Activated CD8-positive, alpha-beta memory T cell treated with anti-CD3 and anti-CD28 coated beads, Interleukin-2, amount 50 U/mL, for 4 hours (primary cell): ENCODE results near the gene PLB1.

Source experiments
- DNase-seq: peaks from one replicate; pipeline ENCODE4 v3.0.0-alpha.2; 2020

PLB1 gene

DNA sequence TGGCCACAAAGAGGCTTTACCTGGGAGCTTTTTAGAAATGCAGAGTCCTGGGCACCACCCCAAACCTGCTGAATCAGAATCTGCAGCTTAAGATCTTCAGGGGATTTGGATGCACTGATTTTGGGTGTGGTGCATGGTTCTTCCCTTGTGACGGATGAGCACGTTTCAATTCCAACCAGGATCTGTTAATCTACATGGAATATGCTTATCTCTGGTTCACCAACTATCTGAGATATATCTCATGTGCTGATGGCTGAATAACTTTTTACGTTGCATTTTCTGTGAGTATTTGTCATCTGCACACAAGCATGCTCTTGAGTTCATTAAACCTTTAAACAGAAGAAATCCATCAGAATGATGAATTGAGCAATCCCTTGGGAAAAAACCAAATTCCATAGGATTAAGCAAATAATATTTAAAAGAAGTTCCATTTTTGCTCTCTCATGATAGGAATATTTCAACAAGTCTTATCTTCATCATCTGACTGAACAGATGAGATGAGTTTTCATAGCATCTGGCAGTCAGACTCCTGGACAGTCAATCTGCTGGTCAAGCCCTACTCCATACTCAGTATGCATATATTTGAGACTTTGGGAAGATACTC, 120.6 kb downstream of the PLB1 start:
- DNase-seq, result no peak

DNA sequence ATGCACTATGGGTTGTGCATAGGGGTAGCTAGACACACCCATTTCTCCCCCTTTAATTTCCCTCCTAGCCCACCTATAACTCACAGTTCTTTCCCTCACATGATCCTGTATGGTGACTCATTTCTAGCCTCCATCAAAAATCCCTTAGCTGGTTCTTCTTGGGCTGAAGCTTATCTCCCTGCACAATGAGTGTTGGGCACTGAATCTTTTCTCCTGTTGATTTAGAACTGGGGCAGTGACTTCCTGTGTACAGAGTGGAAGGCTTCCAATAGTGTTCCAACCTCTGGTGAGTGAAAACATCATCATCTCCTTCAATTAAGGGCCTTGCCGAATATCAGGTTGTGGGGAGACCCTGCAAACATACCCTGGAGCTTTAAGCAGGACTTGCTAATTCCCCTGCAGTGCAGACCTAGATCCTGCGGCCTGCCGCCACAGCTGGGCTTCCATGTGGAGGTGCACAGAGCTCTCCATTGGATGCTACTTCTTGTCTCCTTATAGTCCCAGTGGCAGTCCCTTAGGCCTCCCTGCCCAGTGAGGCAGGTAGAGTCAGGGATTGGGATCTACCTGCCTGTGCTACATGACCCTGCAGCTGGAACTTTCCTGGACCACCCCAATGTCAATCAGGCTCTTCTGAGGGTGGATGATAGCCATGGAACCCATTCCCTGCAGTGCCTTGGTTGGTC, 121.8 kb downstream of the PLB1 start:
- no peak for DNase-seq

DNA sequence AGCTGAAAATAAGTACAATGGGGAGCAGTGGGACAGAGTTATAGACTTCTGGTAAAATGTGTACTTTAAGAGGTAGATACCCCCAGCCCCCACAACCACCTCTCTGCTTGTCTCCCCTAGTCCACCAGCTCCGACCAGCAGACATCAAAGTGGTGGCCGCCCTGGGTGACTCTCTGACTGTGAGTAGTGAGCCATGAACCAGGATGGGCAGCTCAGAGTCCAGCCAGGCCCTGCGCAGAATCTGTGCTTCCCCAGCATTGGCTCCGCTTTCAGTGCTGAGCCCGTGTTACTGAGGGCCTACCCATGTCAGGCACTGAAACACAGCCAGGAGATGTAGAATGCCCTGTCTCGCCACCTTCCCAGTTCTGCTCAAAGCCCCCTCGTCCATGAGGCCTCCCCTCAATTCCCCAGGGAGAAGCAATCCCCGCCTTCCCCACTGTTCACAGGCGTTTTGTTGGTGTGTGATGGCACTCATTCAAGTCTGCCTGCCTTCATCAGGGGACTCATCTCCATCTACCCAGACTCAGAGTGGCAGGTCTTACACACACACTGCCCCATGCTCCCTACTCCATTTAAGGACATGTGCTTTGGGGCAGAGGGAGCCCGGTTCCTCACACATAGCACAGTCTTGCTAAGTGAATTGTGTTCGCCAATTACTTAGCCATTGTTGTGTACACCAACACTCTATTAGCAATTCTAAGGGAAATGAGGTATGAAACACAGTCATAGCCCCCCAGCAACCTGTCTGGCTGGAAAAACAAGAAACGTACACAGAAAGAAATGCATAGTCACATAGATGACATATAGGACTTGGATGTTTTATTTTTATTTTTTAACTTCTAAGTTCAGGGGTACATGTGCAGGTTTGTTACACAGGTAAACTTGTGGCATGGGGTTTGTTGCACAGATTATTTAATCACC, 122.6 kb downstream of the PLB1 start:
- no peak for DNase-seq

DNA sequence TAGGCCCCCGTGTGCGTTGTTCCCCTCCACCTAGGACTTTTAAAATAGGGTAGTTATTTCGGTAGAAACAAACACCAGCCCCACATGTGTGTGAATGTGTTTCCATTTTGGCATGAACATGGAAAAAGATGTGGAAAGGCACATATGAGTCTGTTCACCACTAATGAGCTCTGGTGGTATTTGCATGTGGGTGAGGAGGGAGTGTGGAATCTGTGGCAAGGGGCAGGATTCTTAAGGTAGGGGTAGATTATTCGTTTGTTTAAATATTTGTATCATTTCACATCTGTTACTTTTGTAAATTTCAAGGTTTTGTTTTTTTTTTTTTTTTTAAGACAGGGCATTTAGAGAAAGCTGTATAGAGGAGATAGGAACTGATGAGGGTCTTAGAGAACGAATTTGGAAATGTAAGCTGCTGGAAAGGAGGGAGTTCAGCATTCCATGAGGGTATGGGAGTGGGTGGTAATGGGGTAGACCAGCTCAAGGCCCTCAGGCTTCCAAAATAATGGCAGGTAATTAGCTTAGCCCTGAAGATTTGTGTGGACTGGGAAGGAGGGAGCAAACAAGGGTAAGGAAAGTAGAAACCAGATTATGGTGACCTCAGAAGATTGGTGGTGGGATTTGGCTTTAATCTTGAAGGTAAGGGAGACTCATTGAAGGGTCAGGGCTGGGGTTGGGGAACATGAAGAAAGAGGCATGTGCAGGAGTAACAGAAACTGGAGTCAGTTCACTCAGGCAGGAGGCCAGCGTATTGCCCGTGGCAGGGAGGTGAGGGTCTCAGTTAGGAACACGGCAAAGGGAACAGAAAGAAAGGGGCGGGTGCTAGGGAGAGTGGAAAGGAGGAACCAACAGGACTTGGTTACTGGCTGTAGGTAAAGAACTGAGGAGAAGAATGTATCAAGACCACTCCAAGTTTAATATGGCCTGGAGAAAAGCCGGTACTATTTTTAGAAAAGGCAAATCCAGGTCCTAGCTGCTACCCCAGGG, 123.6 kb downstream of the PLB1 start:
- no peak for DNase-seq

DNA sequence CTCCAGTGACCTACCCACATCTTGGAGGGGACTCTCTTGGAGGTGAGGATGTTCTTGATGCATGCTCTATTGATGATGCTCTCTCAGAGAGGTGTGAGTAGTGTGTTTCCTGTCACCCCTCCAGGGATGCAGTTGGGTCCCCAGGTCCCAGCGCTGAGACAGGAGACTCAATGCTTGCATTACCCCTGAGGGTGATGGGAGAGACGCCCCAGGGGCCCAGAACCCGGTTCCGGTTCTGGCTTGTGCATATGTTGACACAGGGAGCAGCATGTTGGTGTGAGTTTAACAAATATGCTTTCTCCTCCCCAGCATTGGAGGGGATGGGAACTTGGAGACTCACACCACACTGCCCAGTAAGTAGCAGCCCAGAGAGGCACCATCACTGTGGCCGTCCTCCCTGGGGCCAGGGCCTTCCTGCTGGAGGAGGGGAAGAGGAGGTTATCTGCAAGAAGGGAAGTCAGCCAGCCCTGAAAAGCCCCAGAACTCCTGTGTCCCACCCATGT, 124.5 kb downstream of the PLB1 start:
- no peak for DNase-seq

DNA sequence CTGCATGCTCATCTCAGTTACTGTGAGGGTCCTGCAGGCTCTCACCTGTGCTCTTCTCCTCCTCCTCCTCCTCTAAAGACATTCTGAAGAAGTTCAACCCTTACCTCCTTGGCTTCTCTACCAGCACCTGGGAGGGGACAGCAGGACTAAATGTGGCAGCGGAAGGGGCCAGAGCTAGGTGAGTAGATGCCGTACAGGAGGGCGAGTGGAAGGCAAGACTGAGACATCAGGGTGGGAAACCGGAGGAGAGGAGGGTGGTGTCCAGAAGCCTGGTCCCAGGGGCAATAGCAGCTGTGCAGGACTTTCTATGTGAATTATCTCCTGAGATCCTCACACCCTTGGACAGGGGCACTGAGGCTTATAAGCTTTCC, 124.9 kb downstream of the PLB1 start:
- DNase-seq, result no peak

DNA sequence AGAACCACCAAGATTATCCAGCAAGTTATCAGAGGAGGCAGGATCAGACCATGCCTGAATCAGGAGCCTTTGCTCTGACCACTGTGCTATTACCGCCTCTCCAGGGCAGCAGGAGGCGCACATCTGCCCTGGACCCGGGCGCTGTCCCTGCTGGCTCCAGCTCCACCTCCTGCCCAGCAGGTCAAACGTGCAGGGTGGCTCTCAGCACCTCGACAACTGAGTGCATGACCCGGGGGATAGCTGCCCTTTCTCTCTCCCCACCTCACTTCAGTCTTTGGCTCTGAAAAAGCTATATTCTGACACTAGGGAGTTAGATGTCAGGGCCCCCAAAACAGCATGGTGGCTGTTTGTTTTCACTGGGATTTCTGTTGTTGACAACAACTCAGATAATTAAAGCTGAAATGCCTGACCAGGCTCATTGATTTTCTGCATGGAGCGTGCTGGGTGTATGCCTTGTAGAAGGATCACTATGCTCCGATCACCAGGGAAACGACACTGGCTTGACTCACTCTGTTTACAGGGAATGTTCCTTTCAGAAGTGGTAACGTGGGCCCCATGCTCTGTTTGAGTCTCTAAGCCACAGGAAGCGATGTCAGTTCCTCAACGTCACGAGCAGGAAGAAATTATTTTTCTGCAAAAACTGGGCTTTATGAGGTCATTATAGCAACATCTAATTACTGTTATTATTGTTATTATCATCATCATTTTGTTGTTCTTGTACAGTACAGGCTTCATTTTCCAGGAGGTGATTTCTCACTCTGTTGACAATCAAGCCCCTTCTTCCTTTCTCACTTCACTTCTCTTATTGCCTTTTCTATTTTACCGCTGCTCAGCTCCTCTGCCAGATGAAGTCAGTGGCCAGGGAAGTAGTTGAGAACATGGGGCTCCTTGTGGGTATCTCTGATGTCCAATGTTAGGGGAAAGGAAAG, 125.6 kb downstream of the PLB1 start:
- peak; percentile 59 for DNase-seq

DNA sequence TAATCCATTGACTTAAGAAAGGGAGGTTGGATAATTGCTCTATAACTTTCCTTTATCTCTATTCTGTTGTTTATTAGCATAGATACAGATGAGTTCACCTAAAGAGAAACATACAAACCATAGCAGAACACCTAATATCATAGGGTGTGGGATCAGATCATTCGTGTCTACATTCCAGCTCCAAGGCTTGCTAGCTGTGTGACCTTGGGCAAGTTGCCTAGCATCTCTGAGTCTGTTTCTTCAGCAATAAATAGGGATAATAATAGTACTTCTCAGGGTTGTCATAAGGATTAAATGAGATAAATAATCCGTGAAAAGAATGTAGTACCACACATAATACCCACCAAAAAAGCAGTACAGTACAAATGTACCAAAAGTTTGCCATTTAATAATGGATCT, 126.2 kb downstream of the PLB1 start:
- DNase-seq, result no peak

DNA sequence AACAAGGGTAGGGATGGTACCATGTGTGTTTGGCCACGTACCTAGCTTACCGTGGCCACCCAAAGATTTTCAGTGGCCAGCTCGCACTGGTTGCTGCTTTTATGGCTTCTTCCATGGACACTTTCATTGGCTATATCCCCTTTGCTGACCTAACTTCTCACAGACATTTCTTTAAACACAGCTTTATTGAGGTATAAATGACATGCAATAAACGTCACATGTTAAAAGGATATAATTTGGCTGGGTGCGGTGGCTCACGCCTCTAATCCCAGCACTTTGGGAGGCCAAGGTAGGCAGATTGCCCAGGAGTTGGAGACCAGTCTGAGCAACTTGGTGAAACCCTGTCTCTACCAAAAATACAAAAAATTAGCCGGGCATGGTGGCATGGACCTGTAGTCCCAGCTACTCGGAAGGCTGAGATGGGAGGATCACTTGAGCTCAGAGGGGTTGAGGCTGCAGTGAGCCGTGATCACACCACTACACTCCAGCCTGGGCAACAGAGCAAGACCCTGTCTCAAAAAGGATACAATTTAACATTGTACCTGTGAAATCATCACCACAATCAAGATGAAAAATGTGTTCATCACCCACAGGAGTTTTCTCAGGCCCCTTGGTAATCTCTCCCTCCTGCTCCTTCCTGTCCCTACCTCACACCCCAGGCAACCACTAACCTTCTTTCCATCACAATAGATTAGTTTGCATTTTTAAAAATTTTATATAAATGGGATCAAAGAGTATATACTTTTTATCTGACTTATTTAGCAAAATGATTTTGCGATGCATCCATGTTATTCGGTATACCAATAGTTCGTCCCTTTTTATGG, 127.9 kb downstream of the PLB1 start:
- no peak for DNase-seq

DNA sequence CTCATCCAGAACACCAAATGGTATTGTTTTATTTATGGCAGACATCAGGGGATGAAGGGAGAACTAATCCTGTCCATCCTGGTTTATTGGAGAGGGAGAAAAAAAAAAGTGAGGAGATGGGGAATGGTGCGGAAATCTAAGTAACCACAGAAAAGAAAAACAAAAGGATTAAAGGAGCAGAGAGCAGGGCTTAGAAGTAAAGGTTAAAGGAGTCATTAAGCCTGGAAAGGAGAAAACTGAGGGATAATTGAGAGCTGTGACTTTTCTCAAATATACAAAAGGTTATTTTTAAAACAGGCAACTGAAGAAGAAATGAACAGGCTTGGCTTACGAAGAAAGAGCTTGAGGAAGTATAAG, 128.6 kb downstream of the PLB1 start:
- DNase-seq, result no peak

DNA sequence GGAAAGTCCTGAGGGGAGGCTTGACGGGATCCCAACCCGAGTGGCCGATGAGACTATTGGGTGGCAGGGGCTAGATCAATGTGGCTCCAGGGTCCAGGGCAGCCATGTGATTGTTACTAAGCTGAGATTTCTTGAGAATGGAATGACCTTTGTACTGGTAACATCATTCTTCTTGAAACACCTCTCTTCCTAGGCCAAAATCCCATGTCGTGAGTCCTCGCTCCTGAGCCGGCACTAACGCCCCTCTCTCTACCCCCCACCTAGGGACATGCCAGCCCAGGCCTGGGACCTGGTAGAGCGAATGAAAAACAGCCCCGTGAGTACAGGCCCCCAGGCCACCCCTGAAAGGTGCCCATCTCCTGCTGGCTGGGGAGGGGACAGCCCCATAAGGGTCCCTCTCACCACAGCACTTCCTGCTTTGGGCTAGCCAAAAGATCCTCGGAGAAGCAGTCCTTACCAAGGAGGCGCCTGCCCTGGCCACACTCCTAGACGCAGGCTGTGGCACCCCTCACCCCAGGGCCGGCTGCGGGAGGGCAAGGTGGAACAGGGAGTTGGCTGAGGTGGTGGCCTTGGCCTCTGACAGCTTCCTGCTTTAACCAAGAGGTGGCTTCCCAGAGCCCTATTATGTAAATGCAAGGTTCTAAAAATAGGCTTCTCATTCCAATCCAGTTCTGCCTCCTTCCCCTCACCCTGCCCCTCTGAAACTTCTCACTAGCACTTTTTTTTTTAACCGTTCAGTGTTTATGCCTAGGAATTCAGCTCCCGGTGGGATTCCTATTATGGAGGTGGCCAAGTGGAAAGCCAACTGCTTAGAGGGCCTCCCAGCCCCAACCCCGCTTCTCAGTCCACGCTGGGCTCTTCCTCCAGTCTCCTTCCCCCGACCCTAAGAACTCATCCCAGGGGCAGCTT, 129.2 kb downstream of the PLB1 start:
- DNase-seq, result peak; percentile 39

DNA sequence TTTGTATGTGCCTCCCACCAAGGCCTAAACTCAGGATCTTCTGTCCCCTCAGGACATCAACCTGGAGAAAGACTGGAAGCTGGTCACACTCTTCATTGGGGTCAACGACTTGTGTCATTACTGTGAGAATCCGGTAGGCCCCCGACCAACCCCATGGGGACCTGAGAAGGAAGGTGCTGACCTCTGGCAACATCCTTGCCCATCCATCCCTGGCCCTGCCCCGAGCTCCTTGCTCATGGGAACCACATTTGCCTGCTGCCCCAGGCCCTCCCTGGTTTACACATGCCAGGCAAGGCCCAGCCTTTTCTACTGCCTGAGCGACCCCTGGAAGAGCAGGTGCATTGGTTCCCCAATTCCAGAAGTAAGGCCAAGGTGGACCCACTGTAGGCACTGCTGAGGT, 130.5 kb downstream of the PLB1 start:
- DNase-seq, result no peak

DNA sequence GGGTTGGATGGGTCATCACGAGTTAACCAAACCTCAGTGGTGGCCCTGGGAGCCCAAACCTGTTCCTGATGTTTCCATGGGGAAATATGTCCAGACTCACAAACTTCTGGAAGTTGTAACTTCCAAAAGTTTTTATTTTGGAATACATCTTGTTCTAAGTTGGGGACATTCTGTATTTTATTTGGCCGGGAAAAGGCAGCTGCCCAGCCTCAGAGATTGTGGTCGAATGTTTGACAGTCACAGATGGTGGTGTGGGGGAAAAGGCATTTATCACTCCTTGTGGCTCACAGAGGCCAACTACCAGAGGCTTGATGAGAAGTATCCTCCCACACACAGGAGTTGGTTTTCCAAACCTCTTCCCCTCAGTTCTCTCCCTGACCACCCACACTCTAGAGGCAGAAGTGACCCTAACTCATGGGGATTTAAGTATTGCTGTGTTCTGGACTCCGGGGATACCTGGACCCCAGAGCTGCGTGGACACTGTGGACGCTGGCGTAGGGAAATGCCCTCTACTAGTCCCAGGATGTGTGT, 131.1 kb downstream of the PLB1 start:
- DNase-seq, result no peak

DNA sequence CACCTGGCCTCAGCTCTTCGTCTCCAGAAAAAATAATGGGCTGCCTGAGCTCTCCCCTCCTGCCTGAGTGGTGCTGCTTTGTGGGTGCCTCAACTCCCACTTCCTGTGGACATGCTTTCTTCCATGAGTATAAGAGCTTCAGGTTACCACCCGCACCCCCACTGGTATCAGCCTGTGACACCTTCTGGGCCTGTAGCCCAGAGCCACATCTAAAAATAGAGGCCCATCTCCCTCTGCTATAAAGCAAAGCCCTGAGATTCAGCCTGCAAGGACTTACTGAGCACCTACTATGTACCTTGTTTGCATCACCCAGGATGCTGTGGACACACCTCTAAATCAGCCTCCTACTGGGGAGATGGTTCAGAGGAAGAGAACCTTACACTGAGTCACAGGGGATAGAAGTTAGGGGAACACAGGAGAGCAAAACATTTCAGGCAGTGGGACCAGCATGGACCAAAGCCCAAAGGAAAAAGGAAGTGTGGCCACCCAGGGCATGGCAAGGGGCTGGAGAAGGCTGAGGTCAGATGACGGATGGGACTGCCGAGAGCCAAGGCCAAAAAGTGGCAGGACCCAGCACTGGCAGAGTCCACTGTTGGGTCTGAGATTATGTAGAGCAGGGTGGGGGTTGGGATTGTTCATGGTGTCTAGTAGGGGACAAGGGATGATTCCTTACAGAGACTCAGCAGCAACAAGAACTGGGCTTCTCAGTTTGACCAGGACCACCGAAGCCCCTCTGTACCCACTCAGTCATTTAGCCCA, 132.0 kb downstream of the PLB1 start:
- DNase-seq, result no peak

DNA sequence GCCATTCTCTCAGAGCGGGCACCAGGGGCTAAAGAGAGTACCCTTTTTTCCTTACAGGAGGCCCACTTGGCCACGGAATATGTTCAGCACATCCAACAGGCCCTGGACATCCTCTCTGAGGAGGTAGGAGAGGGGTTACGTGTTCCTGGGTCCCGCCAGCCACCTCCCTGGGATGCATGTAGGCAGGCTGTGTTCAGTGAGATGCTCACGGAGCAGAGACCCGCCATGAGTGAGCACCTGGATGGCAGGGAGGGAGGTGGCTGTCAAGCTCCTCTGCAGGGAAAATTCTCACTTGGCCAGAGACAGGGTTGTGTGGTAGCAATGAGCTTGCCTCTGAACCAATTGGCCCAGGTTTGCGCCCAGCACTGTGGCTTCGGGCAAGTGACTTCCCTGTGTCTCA, 132.6 kb downstream of the PLB1 start:
- no peak for DNase-seq

DNA sequence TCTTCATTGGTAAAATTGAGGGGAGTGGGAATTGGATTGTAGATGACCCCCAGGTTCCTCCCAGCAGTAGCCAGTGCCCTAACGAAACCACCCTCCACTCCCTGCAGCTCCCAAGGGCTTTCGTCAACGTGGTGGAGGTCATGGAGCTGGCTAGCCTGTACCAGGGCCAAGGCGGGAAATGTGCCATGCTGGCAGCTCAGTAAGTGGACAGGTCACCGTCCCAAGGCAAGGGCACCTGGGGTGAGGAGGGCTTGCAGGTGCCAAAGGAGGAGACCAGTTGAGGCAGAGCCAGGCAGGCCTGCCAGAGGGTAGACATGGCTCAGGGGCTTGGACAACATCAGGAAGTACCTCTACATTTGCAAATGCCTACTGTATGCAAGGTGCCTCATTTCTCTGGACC, 133.1 kb downstream of the PLB1 start:
- DNase-seq, result no peak

DNA sequence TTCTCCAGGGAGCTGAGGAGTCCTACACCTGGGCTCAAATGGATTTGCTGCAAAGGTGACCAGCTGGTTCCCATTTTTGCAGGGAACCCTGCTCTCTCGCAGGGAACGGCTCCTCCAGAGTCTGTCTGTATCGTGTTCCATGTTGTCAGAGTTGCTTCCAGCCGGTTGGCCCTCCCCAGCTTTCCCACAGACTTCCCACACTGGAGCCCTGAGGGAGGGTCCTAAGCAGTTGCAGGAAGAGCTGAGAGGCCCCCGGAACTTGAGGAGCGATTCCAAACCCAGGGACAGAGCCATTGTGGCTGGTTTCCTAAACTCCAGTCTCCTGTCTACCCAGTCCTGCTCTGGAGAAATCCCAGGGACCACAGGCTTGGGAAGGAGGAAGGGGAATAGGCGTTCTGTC, 134.1 kb downstream of the PLB1 start:
- no peak for DNase-seq

DNA sequence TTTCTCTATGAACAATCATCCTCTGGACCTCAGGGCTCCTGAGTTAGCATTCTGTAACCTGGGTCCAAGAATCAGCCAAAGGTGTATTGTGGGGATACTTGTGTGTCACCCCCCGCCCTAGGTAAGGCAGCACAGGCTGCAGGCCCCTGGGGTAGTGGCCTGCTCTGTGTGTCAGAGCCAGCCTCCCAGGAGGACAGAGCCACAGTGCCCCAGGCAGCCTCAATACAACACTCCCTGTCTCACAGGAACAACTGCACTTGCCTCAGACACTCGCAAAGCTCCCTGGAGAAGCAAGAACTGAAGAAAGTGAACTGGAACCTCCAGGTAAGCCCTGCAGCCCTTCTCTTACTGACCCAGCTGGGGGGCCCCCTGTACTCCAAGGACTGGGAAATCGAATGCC, 134.5 kb downstream of the PLB1 start:
- DNase-seq, result no peak
